GM12891 (cell line): ENCODE data around the gene GAA.

Experiments
- POLR2A ChIP-seq: IDR thresholded peaks from 2 replicates; pipeline ENCODE4 v1.6.1; 2011; ENCODE audit warnings: low read depth, low read length, control low read depth
- POLR2AphosphoS5 ChIP-seq: IDR thresholded peaks from 2 replicates; pipeline ENCODE4 v1.6.1; 2011; ENCODE audit warnings: low read depth, low read length, control low read depth
- TAF1 ChIP-seq: IDR thresholded peaks from 2 replicates; pipeline ENCODE4 v1.6.1; 2011; ENCODE audit warnings: low read depth, low read length, control low read depth

- TF ChIP-seq POLR2A (no peak), POLR2AphosphoS5 (no peak), TAF1 (no peak)
These were observed 13.8 kb downstream of the GAA start for GRCh38 chr17:80115159-80115558.
